Heart left ventricle (tissue), 16 donors: ENCODE measurements around the gene RXFP3. TPM values are rescaled to one million over a fixed set of nuclear protein-coding genes. Genes with fewer than 3 reads are reported as not detected.

Source experiments
- ATAC-seq, 4 donors: fragments of 200-7000 bp; cut with Tn5 transposase; one replicate each; pipeline ENCODE4 v1.9.1; 2020 to 2022; ENCODE audit warnings: moderate library complexity in 4 of 4, mild to moderate bottlenecking in 3 of 4, moderate number of reproducible peaks in 1 of 4
- DNase-seq, 5 donors: peaks; one replicate each; pipeline ENCODE4 v3.0.0-alpha.2; 2020
- H3K27ac ChIP-seq, 12 donors: fragments of 200-600 bp; sonication (generic) in 4 of 12; one replicate each; pipeline versions ENCODE4 v1.5.0 to v1.8.0; 2016 to 2022; ENCODE audit warnings: mild to moderate bottlenecking in 2 of 12
- H3K27me3 ChIP-seq, 9 donors: fragments of 200-600 bp; sonication (generic) in 2 of 9; one replicate each; pipeline versions ENCODE4 v1.5.1 to v1.8.0; 2016 to 2022; ENCODE audit warnings: mild to moderate bottlenecking in 3 of 9
- H3K36me3 ChIP-seq, 9 donors: fragments of 200-600 bp; sonication (generic) in 2 of 9; one replicate each; pipeline versions ENCODE4 v1.5.0 to v1.8.0; 2018 to 2022; ENCODE audit warnings: mild to moderate bottlenecking in 2 of 9
- H3K4me1 ChIP-seq, 12 donors: fragments of 200-600 bp; sonication (generic) in 4 of 12; one replicate each; pipeline versions ENCODE4 v1.5.0 to v1.8.0; 2016 to 2022; ENCODE audit warnings: mild to moderate bottlenecking in 3 of 12
- H3K4me3 ChIP-seq, 12 donors: fragments of 200-600 bp; sonication (generic) in 4 of 12; one replicate each; pipeline versions ENCODE4 v1.5.0 to v1.8.0; 2017 to 2022; ENCODE audit warnings: mild to moderate bottlenecking in 9 of 12, moderate library complexity in 4 of 12
- H3K9me3 ChIP-seq, 12 donors: fragments of 200-600 bp; sonication (generic) in 4 of 12; one replicate each; pipeline versions ENCODE4 v1.5.0 to v1.8.0; 2016 to 2022; ENCODE audit warnings: mild to moderate bottlenecking in 1 of 12
- CTCF ChIP-seq, 12 donors: fragments of 200-600 bp; sonication (generic) in 4 of 12; IDR thresholded peaks; one replicate each; pipeline versions ENCODE4 v1.5.0 to v1.8.0; 2018 to 2022; ENCODE audit warnings: antibody characterized with exemption in 12 of 12, mild to moderate bottlenecking in 5 of 12
- POLR2A ChIP-seq, 2 donors: fragments of 450-650 bp; IDR thresholded peaks; one replicate each; pipeline ENCODE4 v1.6.1; 2017; ENCODE audit warnings: antibody characterized with exemption in 2 of 2, mild to moderate bottlenecking in 2 of 2, moderate library complexity in 2 of 2
- WGBS, 4 donors: extraction: QIAGEN DNeasy Blood & Tissue Kit in 2 of 4; methylation state at CpG; one replicate each; pipeline versions ENCODE4 v1.1.5 to v1.1.7; 2013 to 2018; 5-methylcytosine and 5-hydroxymethylcytosine counted together
- intact Hi-C, 10 donors: fragments of 100-400 bp; cut with DNase I; formaldehyde crosslinking; loops; one replicate each; pipeline versions ENCODE4 v1.11.1 to v1.14.2; 2022
- polyA plus RNA-seq, 2 donors: library from polyadenylated mRNA; stranded (reverse); fragments of 200-250 nt; gene quantifications; one replicate each; pipeline ENCODE4 v1.2.3, GENCODE V29; 2013
- total RNA-seq, 9 donors: library from RNA; depleted of rRNA in 2 of 9; stranded (reverse); fragments of >200 nt in 2 of 9; fragmentation: NEBNext Ultra II Directional in 3 of 9; extraction: Animal tissue kit (Norgen Biotek cat#: 25700) in 3 of 9; gene quantifications; one replicate each; pipeline versions ENCODE4 v1.1.0 to v1.2.4, GENCODE V29; 2016 to 2023
- donor health status: ischemic (EF 13 %, LVEDD 7.1; RV severe dilation, severe dysfunction).
- donor health status: healthy with polysubstance abuse.
- donor health status: DM: no; HTN: yes; CAD: no.
- donor health status: DM: no; HTN: no; CAD: no.
- donor health status: ischemic (EF 25% LVEDD 6.9; RV normal size, moderate dysfunction).
- donor health status: ischemic (EF 25% LVEDD 5.7; RV mildly dilated, moderate dysfunction).
- donor health status: healthy.
- donor health status: DM: yes; HTN: yes; CAD: no.
- donor health status: ischemic (EF 35%, LVEDD 5.7; RV mildly dilated, moderate dysfunction).
- donor health status: nonischemic (EF 11% LVEDD 7.7; RV severe dilation, severe dysfunction).
- donor health status: DM: yes; HTN: yes; CAD: no.
- donor health status: PGD.
- donor health status: ischemic (EF 29% LVEDD 5.4; RV normal size, mild dysfunction).
- donor health status: nonischemic (EF 23%, LVEDD 6.1; RV moderate dilation, normal function).

Gene RXFP3
- total and polyA plus RNA-seq, 11 donors, result 0.03 TPM; not detected in 10

GRCh38 chr5:33937707-33938506, 1.7 kb downstream of the RXFP3 start:
- TF ChIP-seq CTCF (IDR thresholded peaks at IDR 0.05) (no peak), POLR2A (IDR thresholded peaks at IDR 0.05) (no peak)
- DNase-seq (peak in 1 of 5 donors; percentile 48), ATAC-seq (no peak)
- no peaks in the 10 kb centered on the region for H3K9me3 ChIP-seq
- peaks cover 0 to 24% (median 8%) of the 10 kb centered on the region in 12 donors for H3K4me1 ChIP-seq
- H3K4me3 ChIP-seq, result no peak overlapping the region
- H3K36me3 ChIP-seq, result no peaks in the 10 kb centered on the region
- WGBS, 4 donors, result 15 to 28% (median 23%) methylated on average over 42 to 54 of the region's 54 CpGs
- intact Hi-C loops, result loop anchor here in 5 of 10 donors (10.0 kb wide), 2 partner anchors 463 to 503 kb away; no protein-coding TSS in a partner anchor
- H3K27me3 ChIP-seq, result peaks cover 19 to 69% (median 51%) of the 10 kb centered on the region in 9 donors
- H3K27ac ChIP-seq, result no peak overlapping the region

- H3K27ac ChIP-seq, result no peak overlapping the region
- DNase-seq (no peak), ATAC-seq (no peak)
- peaks cover 19 to 73% (median 51%) of the 10 kb centered on the region in 9 donors for H3K27me3 ChIP-seq
- peaks cover 0 to 24% (median 8%) of the 10 kb centered on the region in 12 donors for H3K4me1 ChIP-seq
- no peaks in the 10 kb centered on the region for H3K9me3 ChIP-seq
- no peak overlapping the region for H3K4me3 ChIP-seq
- 20 to 32% (median 27%) methylated on average over 14 of the region's 14 CpGs for WGBS, 4 donors
- no peaks in the 10 kb centered on the region for H3K36me3 ChIP-seq
- intact Hi-C loops, result loop anchor here in 5 of 10 donors (10.0 kb wide), 2 partner anchors 464 to 504 kb away; no protein-coding TSS in a partner anchor
- TF ChIP-seq CTCF (IDR thresholded peaks at IDR 0.05), result no peak
- no peak for TF ChIP-seq POLR2A (IDR thresholded peaks at IDR 0.05)
Measured at GRCh38 chr5:33938507-33938796, 2.3 kb downstream of the RXFP3 start.

- peak in 1 of 5 donors; percentile 53 for DNase-seq
- H3K36me3 ChIP-seq, result no peaks in the 10 kb centered on the region
- no peak for ATAC-seq
- TF ChIP-seq POLR2A (IDR thresholded peaks at IDR 0.05) (no peak), CTCF (IDR thresholded peaks at IDR 0.05) (no peak)
- H3K27me3 ChIP-seq, result peaks cover 19 to 76% (median 51%) of the 10 kb centered on the region in 9 donors
- 16 to 34% (median 20%) methylated on average over 15 of the region's 15 CpGs for WGBS, 4 donors
- no peak overlapping the region for H3K27ac ChIP-seq
- intact Hi-C loops, result loop anchor here in 5 of 10 donors (10.0 kb wide), 2 partner anchors 464 to 504 kb away; no protein-coding TSS in a partner anchor
- H3K4me3 ChIP-seq, result no peak overlapping the region
- peaks cover 0 to 24% (median 8%) of the 10 kb centered on the region in 12 donors for H3K4me1 ChIP-seq
- H3K9me3 ChIP-seq, result no peaks in the 10 kb centered on the region
Measured at GRCh38 chr5:33938881-33939280, 2.7 kb downstream of the RXFP3 start.

- H3K27ac ChIP-seq, result no peak overlapping the region
- DNase-seq (no peak), ATAC-seq (no peak)
- H3K4me1 ChIP-seq, result peaks cover 0 to 24% (median 8%) of the 10 kb centered on the region in 12 donors
- no peaks in the 10 kb centered on the region for H3K36me3 ChIP-seq
- 78 to 85% (median 84%) methylated on average over 8 of the region's 8 CpGs for WGBS, 4 donors
- no peak overlapping the region for H3K4me3 ChIP-seq
- TF ChIP-seq POLR2A (IDR thresholded peaks at IDR 0.05), result no peak
- TF ChIP-seq CTCF (IDR thresholded peaks at IDR 0.05), result no peak
- H3K27me3 ChIP-seq, result peaks cover 19 to 76% (median 51%) of the 10 kb centered on the region in 9 donors
- intact Hi-C loops, result loop anchor here in 5 of 10 donors (10.0 kb wide), 2 partner anchors 465 to 505 kb away; no protein-coding TSS in a partner anchor
- H3K9me3 ChIP-seq, result no peaks in the 10 kb centered on the region
Measured at GRCh38 chr5:33939556-33940262, 3.5 kb downstream of the RXFP3 start.
